NCI-H526 treated with DMSO at 0.1 percent for 48 hours (cell line): Measurements from ENCODE around the gene SRD5A1.

Experiments
- DNase-seq: peaks from one replicate; lab custom pipeline; 2025; lab: John Stamatoyannopoulos, UW

The SRD5A1 gene

DNA sequence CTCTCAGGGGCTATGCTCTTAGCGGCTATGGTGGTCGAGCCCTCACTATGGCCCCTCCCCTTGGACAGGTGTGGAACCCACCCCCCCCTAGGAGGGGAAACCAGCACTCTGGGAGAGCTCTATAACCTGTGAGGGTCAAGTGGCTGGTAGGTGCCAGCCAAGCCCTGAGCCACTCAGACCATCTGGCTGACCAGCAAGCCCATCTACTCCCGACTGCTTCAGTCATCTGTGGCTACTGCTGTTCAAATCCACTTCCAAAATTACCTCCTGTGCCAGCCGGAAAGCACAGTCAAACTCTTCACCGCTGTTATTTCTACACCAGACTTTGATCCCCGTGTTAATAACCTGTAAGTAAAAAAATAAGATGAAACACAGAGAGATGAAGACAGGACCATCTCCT, 28.9 kb upstream of the SRD5A1 start:
- no peak for DNase-seq

DNA sequence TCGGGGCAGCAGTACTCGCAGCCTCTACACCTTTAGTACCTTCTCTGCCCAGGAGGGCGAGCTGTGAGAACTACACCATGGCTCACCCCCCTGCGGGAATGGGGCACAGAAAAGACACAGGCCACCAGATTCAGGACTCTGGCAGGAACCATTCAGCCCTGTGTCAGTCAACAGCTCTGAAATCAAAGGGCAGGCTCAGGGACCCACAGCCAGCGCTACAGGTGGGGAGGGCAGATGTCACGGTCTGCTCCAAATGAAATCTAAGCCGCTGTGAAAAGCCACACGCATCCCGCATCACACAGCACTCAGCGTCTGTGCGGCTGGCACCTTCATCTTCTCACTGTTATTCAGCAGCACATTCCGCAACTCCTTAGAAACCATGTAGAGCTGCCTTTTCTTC, 28.3 kb upstream of the SRD5A1 start:
- DNase-seq: no peak

DNA sequence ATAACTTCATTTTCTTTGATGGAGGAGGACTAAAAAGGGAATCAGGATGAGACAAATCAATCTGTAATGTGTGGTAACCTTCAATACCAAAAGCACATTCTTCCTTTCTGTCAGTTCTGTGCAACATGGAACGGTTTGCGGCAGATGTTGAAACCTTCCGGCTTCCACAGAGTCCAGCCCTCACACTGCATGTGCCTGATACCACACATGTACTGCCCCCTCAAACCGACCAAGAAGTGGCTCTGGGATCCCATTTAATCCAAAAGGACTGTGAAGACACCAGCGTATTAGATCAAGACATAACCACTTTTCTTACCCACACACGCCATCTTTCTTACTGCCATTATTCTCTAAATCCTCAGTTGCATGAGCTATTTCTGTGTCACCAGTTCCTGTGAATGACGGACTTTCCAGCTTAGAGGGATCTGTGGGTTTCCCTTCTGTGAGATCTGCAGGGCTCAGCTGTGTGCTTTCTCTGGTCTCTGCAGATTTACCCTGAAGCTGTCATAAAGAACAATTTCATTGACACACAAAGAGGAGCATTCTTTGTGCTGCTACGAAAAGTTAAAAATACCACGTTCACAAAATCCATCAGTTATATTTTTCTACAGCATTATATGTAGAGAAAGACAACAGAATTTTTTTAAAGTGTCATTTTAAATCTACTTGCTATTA, 26.2 kb upstream of the SRD5A1 start:
- no peak for DNase-seq

DNA sequence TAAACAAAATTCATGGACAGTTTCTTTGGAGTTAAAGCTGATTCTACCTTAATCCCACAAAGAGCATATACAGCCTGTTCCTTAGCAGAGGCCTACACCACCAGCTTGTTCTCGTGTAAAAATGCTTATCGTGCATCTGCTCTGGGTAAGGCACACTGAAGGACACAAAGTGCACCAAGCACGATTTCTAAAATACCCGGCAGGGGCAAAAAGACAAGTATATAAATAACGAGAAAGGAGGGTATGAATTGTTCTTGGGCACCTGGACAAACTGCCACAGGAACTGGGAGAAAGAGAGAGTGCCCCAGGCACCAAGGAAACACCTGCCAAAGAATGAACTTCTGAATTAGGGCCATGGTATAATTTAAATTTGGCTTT, 25.7 kb upstream of the SRD5A1 start:
- no peak for DNase-seq

DNA sequence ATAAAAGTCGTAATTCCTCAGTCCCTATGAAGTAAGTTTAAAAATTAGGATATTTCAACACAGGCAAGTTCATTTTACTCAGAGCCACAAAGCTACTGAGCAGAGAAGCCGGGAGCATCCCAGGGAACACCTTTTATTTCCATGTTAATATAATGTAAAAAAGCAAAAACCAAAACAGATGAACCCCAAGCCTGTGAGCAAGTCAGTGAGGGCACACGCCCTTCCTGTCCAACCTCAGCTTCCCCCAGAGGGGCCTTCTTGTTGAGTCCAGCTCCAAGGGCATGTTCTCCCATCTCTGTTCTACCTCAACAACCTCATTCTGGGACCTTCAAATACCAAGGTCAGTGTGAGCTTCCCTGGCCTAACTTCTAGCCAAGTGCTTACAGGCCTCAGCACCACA, 25.2 kb upstream of the SRD5A1 start:
- DNase-seq: no peak

DNA sequence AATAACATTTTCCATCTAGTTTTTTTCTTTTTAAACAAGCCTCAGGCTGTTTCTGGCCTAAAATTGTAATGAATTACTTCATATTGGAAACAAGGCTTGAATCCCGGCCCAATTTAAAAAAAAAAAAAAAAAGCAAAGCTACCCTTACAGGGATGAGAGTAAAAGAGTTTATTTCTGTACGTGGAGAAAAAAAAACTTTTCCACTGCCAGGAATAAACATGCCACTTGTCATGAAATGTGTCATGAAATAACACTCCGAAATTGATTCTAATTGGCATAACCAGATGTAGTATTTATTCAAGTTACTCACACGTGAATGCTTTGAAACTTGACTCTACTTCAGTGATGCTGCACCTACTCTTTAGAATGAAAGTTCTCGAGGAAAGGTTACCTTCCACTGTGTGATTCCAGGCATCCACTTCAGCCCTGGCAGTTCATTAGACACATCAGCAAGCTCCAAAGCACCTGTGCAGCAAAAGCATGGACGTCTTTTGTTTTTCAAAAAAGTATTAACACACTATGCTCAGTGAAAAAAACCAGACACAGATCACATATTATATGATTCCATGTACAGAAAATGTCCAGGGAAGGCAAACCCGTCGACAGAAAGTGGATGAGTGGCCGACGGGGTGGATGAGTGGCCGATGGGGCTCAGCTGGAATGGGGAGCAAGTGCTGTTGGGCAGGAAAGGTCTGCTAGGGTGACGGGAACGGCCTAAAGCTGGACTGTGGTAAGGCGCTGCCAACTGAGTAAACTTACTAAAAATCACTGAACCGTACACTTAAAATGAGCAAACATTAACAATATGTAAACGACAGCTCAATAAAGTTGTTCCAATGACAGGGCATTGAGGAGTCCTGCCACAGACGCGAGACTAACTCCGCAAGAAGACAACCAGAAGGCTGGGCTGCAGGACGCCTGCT, 21.6 kb upstream of the SRD5A1 start:
- peak; percentile 74 for DNase-seq

DNA sequence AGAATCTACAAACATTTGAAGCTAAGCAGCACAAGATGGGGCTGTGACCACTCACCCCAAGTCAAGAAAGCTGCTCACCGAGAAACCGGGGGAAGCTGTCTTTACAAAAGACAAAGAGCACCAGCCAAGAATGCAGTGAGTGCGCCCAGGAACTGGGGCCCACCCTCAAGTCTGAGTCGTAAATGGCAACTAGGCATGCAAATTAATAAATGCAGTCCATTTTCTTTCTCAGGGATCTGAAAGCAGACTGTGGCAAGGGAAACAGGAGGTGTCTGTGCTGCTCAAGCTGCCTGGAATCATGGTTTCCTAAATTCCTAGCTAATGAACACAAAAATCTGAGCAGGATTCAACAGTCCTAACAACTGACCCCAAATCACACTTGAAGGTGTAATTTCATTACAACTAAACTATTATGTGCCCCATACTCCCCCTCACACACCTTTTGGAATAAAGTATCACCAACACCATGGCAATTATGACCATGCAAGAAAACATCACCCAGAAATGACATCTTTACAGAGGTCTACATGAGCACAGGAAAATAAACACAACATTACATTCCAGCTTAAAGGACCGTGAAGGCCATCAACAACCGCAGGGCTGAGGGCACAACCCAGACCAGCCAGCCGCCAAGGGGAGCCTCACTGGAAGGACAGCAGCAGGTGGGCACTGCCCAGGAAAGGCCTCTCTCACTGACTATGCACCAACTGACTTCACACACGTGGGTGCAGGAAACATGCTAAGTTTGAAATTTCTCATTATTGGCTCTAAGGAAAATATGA, 18.0 kb upstream of the SRD5A1 start:
- DNase-seq: no peak

DNA sequence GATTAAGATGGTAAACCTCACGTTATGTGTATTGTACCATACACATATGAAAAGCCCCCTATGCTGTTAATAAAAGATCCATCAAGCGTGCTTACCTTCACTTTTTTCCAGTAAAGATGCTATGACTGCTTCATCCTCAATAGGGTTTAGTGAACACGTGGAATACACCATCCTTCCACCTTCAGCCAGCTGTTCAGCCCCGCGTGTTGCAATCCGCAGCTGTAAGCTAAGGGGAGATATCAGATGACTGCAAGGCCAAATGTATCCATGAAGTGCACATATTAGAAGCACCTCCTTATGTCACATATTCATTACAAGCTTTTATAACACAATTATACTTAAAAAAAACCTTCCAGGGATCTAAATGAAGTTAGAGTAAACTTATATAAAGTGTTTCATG, 16.6 kb upstream of the SRD5A1 start:
- DNase-seq: no peak

DNA sequence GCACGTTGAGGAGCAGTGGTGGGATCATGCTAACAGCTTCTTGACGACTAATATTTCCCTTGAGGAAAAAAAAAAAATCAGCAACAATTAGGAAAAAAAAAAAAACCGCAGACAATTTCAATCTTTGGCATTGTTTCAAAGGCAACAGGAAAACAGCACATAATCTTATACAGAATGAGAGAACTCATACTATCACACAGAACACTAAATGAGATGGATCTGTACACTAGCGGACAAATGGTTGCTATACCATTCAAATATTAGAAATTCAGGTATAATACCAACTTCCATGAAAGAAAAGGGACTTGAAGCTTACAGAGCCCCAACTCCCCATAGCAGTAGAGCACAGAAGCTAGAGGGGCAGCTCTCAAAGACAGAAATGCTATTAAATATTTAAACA, 10.0 kb upstream of the SRD5A1 start:
- no peak for DNase-seq

DNA sequence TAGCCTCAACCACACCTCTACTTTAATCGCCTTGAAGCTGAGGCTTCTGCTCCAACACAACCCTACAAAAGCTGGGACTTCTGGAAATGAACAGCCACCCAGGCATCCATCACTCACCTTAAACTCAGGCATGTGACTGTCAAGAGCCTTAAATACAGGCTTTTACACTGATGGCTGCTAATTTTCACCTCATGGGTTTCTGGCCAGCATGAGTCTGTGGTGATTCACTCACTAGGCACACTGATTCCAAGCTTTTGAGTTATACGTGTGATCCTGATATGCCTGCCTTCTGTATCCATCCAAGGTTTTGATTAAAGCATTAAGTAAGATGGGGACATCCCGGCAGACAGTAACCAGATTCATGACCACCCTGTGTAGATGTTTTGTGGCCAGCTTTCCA, 9.3 kb upstream of the SRD5A1 start:
- DNase-seq: no peak

DNA sequence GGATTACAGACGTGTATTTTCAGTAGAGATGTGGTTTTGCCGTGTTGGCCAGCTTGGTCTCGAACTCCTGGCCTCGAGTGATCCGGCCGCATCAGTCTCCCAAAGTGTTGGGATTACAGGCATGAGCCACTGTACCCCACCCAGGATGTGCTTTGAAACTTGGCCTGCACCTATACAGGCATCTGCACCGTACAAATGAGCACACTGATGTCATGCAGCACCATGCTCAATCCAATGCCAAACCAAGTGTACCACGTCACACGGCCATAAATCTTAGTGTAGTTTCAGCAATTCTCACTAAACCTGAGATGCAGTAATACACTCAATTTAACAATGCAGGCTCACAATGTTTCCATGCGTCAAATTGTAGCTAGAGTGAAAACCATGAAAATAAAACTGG, 6.7 kb upstream of the SRD5A1 start:
- no peak for DNase-seq

DNA sequence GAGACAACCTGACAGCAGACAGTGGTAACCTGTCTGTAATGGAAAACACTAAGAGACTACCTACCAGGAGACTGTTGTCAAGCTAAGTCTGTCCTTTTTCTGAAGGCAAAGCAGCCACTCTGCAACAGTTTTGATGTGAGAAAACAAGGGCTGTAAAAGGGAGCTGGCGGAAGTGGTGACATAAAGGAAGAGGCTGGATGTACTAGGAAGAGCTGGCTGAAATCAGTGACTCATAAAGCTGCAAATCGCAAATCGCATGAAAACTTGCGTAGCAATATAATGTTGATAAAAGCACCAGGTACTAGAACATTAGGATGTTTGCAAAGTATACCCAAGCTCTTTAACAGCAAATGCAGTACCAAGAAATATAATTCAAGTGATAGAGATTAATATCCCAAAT, 1.8 kb upstream of the SRD5A1 start:
- no peak for DNase-seq

DNA sequence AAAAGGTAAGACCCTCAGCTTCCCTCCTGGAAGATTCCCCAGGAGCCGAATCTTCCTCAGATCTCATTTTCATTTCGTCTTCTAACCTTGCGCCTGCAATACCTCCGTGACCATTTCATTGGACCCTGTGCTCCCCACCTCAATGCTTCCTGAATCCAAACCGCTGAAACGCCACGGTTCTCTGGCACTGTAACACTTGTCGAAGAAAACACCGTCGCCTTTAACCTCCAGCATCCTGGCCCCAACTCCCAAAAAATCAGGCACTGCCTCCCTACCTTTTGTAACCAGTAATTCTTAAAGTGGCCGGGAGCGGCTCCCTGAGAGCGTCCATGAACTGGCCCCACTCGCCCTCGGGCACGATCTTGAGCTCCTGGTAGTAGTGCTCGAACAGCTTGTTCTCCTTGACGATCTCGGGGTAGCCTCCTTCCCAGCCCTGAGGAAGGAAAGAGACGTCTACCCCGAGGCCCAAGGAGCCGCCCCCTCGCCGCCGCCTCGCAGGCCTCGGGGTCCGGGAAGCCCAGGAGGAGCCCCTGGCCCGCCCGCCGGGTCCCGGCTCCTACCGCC, 834 bp upstream of the SRD5A1 start:
- no peak for DNase-seq

DNA sequence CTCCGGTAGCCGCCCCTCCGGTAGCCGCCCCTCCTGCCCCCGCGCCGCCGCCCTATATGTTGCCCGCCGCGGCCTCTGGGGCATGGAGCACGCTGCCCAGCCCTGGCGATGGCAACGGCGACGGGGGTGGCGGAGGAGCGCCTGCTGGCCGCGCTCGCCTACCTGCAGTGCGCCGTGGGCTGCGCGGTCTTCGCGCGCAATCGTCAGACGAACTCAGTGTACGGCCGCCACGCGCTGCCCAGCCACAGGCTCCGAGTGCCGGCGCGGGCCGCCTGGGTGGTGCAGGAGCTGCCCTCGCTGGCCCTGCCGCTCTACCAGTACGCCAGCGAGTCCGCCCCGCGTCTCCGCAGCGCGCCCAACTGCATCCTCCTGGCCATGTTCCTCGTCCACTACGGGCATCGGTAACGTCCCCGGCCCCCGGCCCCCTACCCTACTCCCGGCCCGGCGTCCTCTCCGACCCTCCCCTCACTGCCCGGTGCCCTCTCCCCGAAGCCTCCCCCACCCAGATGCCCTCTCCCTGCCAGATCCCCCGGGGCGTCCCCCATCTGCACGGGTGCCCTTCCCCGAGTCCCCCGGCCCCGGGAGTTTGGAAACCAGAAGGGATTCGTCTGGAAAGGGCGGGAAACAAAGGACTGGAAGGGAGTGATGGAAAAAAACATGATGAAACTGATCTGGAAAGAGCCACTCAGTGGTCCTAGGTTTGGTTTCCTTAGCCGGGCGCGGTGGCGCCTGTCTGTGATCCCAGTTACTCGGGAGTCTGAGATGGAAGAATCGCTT, 417 bp downstream of the SRD5A1 start:
- DNase-seq: no peak

DNA sequence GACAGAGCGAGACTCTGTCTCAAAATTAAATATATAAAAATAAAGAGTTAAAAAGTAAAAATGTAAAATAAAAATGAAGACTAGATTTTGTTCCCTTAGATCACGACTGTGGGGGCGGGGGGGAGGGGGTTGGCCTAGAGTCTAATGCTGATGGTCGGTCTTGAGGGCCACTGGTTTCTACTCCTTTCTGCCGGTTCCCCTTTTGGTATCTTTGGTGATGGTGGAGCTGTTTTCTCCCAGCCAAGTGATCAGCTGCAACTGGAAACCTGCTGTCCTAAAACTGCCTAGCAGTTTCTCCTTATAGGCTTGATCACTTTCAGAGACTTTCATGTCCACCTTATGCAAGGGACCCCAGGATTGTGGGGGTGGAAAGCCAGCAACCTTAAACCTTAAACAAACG, 1.1 kb downstream of the SRD5A1 start:
- DNase-seq: no peak

DNA sequence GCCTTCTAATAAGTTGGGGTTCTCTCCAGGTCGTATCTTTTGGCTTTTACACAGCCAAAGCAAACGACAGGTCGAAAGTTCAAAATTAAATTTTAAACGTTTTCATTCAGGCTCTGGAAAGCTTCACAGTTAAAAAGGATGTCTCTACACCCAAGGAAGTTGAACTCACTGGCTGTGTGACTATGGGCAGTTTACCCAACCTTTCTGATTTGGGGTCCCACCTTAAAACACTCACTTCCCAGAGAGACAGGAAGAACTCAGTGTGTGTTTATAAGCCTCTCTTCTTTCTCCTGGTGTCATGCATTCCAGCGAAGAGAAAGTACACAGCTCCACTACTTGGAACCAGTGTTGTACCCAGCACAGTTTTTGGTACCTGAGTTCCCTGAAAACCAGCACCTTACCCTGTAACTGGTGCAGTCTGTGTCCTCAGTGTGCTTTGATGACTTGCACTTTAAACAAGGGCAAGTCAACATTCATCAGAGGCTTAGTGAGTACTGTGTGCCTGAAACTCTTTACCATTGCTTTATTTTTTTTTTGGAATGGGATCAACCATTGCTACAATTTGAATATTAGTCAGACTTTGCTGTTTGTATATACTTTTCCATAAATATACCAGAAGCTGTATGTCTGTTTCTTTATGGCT, 1.7 kb downstream of the SRD5A1 start:
- DNase-seq: no peak

DNA sequence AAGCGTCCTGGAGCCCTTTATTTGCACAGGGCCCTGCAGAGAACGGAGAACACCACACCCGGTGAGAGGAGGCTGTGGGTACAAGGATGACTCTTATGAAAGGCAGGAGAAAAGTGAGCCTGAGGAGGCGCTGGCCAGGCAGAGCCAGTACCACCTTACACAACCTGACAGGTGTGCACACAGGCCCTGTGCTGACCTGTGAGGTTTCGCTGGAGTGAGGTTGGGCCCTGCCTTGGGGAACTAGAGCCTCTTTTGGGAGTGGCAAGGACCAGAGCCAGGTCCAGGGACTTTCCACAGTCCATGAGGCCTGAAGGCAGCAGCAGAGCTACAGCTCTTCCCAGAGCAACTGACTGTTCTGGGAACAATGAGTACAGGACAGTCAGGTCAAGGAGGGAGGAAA, 3.1 kb downstream of the SRD5A1 start:
- DNase-seq: no peak

DNA sequence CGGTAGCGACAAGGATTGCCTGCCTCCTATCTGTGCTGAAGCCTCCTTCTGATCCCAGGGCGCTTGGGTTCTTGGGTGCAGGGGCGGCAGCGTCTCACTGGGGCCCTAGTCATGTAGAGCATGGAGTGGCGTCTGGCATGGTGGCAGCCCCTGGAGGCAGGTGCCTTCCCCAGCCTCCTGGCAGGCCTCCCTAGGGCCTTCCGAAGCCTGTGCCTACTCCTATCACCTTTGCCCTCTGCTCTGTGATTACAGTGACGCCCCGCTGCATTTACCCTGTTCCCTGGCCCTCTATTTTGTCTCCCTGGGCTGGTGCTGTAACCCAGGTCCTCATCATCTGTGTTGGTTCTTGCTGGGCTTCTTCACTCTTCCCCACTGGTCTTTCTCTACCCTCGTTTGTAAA, 3.8 kb downstream of the SRD5A1 start:
- no peak for DNase-seq

DNA sequence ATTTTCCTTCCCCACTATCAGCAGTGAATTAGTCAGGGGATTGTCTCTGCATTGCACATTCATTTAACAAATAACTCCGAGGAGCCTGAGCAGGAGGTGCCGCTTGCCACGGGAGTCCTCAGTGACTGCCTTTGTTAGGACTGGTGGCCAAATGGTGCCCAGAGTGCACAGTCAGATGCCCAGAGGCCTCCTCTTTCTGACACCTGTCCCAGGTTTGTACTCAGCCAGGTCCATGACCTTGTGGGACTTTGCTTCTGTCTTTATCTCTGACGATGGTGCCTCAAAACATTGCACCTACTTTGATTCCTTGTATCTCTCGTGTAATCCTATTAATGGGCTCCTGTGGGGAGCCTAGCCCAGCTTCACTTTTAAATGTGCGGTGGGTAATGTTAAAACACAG, 4.3 kb downstream of the SRD5A1 start:
- no peak for DNase-seq

DNA sequence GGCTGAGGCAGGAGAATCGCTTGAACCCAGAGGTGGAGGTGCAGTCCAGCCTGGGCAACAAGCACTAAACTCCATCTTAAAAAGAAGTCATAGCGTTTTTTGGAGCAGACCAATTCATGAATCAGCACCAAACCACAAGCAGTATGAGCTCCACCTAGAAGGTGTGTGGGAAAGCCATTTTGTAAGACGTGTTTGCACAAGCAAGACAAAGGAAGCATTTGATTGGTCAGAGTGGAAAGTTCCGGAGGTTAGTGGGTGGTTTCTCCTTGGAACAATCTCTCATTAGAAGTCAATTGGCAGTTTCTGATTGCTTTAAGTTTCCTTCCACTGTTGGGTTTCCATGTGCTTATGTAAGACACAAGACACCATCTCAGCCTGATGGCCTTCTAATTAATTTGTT, 5.0 kb downstream of the SRD5A1 start:
- no peak for DNase-seq

DNA sequence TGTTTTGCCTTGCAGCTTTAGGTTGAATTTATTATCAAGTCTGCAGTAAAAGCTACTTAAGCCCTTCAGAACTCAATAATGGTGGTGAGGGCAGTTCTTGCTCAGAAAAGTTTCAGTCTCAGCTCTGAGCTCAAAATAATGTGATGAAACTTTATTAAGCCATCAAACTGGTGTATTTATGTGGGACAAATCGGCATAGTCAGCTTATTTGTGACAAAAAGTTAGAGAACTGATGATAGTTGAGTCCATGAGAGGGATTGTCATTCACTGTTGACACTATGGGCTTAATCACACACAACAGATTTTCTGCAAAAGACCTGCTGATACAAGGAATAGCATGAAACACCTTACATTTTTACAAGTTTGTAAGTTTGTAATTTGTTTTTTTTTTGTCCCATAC, 9.4 kb downstream of the SRD5A1 start:
- DNase-seq: no peak
